Coronary artery (tissue), 2 donors: Measurements from ENCODE around the gene REXO2.

Experiments used
- DNase-seq: peaks from one replicate; pipeline ENCODE4 v3.0.0-alpha.2; 2017; ENCODE audit warnings: low spot score
- H3K27ac ChIP-seq, 2 donors: fragments of 200-600 bp; sonication (generic); one replicate each; pipeline ENCODE4 v1.5.1; 2016 to 2019
- H3K4me3 ChIP-seq: fragments of 200-600 bp; sonication (generic); 2 replicates; pipeline ENCODE4 v1.5.1; 2016; ENCODE audit warnings: mild to moderate bottlenecking, moderate library complexity
- CTCF ChIP-seq: fragments of 200-600 bp; sonication (generic); IDR thresholded peaks from one replicate; pipeline ENCODE4 v1.5.1; 2019; ENCODE audit warnings: antibody characterized with exemption

Gene REXO2

DNA sequence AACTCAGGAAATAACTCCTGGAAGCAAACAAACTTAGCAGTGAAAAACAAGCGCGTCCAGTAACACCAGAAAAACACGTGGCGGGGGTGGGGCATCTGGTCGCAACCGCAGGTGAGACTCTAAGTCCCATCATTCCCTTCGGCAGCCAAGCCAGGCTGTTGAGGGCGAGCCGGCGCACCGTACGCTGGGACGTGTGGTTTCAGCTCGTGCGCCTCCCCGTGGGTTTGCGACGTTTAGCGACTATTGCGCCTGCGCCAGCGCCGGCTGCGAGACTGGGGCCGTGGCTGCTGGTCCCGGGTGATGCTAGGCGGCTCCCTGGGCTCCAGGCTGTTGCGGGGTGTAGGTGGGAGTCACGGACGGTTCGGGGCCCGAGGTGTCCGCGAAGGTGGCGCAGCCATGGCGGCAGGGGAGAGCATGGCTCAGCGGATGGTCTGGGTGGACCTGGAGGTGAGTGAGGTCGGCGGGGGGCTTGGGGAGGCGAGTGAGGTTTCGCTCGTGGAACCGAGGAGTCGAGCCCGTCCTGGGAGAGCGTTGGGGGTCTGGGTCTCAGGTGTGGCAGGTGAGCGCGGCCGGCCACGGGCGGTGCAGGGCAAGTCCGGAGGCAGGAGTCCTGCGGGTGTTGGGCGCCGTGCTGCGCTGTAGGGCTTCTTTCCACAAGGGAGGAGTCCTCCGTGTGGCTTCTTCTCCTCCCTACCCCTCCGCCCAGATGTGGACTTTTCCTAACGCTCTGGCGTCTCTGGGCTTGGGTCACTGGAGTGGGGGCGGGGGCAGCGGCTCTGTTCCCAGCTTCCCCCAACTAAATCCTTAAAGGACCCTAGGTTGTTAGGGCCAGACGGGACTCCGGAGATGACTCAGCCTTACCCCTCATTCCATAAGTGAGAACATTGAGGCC is at the start of gene REXO2:
Gene REXO2, plus strand, starts transcription at position 239 of the 892 bp plus-strand sequence. Its CDS starts 62 bp downstream, at position 301.
- peak within 1 kb of the TSS; percentile 94 for H3K4me3 ChIP-seq
- peak within 1 kb of the TSS; percentile 77 to 88 for H3K27ac ChIP-seq
- peak; percentile 94 for DNase-seq
- no peak for TF ChIP-seq CTCF

DNA sequence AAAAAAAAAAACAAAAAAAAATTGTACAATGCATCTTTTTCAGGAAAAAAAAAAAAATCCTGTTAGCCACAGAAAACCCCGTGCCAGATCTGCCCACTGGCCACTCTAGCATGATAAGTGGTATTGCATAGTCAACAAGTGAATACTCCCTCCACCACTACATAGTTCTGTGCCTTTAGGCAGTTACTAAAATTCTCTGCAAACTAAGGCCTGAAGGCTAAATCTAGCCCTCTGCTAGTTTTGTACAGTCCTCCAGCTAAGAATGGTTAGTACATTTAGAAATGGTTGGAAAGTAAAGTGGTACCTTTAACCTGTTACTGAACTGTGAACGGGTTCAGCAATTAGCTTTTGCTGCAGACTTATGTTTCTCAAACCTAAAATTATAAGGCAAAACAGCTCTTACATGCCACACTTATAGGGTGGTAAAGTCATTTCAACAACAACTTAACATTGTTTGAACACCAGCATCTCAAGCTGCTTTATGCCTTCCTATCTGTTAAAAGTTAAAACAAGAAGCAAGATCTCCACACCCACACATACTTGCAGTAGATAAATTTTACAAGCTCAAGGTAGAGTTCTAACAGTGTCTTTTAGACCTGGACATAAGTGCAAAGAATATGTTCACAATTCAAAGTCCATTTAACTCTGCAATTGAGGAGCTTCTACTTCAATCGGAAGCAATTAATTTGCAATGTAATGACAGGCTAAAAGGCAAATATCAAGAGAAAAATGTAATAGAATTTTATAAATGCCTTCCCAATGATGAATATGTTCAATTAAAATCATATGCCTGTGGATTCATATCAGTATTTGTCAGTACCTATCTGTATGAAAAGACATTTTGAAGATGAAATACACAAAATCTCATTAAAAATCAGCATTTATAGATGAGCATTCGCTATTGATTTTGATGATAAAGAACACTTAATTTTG is 46.3 kb upstream of the REXO2 start:
- DNase-seq, result no peak
- Histone ChIP-seq H3K4me3 (no peak overlapping the region), H3K27ac (no peak overlapping the region)
- no peak for TF ChIP-seq CTCF

GRCh38 chr11:114395736-114396135 is 43.5 kb upstream of the REXO2 start:
- no peak for DNase-seq
- Histone ChIP-seq H3K4me3 (no peak overlapping the region), H3K27ac (no peak overlapping the region)
- TF ChIP-seq CTCF, result no peak

DNA sequence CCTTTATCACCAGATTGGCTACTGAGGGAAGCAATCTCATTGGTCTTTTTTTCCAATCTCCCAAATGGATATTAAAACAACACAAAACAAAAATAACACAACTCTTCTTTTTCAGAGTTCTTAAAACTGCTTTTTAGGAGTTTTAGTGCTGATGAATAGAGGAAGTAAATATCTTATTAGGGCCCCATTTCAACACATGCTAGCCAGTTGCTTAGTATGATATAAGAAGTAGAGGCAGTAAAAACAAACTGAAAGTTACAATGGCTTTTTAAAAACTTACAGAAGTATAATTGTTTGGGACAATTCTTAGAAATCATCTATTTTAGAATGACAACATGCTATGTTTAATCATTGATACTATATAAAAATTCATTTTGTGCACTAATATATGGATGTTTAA is 42.4 kb upstream of the REXO2 start:
- no peak for TF ChIP-seq CTCF
- Histone ChIP-seq H3K27ac (no peak overlapping the region), H3K4me3 (no peak overlapping the region)
- DNase-seq, result no peak

- TF ChIP-seq CTCF, result no peak
- no peak overlapping the region for H3K27ac ChIP-seq
- H3K4me3 ChIP-seq, result no peak overlapping the region
- DNase-seq, result no peak
These were observed 41.8 kb upstream of the REXO2 start for GRCh38 chr11:114397349-114397982.

DNA sequence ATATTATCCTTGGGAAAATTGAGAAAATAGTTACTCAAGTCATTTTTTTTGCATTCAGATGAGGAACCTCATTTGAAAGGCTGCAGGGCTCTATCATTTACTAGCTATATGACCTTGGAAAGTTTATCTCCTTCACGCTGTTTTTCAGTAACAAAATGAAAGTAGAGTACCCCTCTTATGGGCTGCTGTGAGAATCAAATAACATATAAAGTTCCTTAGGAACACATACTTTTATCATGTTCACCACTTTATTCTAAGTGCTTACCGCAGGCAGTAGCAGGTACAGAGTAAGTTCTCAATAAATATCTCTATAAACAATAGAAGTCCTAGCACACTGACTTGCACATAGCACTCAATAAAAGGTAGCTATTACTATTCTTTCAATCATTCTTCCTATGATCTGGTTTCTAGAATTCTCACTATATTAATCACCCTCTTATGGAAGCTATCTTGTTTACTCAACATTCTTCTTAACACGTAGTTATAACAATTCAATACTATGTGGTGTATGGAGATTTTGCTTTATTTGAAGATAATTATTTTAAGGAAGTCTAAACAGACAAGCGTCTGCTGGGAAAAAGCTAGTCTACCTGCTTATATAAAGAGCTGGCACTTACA is 40.9 kb upstream of the REXO2 start:
- DNase-seq, result no peak
- Histone ChIP-seq H3K4me3 (no peak overlapping the region), H3K27ac (no peak overlapping the region)
- no peak for TF ChIP-seq CTCF
